Glomerular endothelial cell (primary cell): ENCODE measurements around the gene SH3RF1. TPM values are rescaled to one million over a fixed set of nuclear protein-coding genes. Genes with fewer than 3 reads are reported as not detected.
"Not testable (repeated sequence)": the region's sequence is repeated elsewhere in the genome, so short reads cannot be mapped to it uniquely, and the experiment has no call there.

ENCODE experiments used
- DNase-seq: peaks from one replicate; pipeline ENCODE4 v3.0.0-alpha.2; 2011; ENCODE audit warnings: low read depth, low spot score; ENCODE audit errors: extremely low read depth
- total RNA-seq: library from RNA; depleted of rRNA; stranded (reverse); fragments of >200 nt; gene quantifications from 2 replicates; pipeline ENCODE4 v1.2.3, GENCODE V29; 2015

Gene SH3RF1
- 13.2 and 21.2 TPM in 2 replicates for total RNA-seq

DNA sequence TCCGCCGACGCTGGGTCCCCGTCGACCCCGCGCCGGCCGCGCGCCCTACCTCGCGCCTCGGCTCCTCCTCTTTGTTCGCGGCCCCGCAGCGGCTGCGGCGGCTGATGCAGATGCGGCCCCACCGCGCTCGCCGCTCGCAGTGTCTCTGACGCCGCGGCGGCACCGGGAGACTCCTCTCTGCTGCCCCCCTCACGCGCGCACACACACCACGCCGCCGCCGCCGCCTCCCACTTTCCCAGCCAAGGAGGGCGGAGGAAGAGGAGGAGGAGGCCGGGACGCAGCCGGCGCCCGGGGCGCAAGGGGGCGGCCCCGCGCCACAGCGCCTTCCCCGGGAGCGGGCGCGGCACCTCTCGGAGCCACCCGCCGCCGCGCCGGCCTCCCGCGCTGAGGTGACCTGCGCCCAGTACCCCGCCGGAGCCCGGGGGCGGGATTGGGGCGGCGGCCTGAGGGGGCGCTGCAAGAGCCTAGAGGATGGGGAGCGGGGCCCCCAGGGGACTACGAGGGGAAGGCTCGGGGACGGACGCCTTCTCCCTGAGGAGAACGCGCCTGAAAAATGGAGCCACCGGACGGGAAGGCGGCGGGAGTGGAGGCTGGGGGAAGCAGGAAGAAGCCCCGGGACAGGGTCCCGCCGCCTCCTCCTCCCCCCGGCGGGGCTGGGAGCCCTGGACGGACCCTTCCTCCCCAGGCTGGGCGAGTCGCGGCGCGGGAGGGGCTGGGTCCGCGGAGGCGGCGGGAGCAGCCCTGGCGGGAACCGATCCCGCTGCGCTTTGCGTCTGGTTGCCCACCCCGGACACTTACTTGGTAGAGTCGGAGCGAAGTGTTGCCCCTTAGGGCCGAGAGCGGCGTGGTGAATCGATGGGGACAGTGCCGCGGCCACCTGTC, at the start of gene SH3RF1:
TSS of gene SH3RF1 (minus strand) at position 147 of the 882 bp plus-strand sequence. CDS start 1,744 bp downstream, outside the sequence.
- DNase-seq = no peak

DNA sequence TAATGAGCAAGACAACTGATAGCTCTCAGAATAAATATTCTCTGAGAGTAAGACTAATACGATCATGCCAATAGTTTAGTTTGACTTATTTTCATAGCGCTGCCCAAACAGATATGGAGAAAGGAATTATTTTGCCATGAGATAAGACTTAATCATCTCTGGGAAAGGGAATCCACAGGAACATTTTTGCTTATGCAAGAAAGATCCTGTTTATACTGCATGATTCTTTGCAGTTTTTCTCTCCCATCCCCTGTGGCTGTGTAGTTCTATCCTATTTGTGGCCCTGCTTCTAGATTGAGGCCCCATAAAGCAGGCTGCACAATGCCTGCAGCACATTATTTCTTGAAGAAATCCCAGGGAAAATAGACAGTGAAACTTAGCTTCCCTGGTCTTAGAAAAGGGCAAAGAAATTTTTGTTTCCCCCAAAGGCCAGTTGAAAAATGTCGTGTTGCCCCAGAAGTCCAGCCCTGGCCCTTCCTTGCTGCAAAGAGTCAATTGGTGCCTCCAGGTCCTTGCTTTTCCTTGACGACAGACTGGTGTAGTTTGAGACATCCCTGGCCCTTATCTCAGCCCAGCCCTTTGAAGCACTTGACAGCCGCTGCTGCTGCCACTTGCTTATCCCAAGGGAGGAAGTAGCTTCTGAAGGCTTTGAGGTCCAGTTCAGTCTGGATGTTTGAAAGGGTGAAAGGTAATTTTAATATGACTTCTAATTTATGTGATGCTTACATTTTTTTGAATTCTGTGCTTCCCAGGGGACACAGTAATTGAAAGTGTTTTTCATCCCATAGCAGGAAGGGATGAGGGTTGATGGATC, 45.0 kb upstream of the SH3RF1 start:
- no peak for DNase-seq

DNA sequence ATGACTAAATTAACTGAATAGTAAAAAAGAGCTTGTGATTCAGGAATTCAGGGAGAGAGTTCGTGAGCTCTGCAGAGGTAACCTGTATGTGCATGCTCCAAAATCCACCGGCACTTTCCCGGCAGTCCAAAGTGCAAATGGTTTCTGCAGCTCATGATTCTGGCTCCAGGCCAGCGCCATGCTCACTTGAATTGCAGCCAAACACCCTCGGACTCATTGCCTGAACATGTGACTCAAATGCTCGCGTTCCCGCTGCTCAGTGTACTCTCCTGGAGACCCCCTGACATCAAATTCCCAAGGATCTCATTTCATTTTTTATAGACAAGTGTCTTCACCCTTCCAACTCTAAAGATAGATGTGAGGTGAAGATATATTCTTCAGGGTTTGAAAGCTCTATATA, 44.1 kb upstream of the SH3RF1 start:
- peak; percentile 34 for DNase-seq

DNA sequence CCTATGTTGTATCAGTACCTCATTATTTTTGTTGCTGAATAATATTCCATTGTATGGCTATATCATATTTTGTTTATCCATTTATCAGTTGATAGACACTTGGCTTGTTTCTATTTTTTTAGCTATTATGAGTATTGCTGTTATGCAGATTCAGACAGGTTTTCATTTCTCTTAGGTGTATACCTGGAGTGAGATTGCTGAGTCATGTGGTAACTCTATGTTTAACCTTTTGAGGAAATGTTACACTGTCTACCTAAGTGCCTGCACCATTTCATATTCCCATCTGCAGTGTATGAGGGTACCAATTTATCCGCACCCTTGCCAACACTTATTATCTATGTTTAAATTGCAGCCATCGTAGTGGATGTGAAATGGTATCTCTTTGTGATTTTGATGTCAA, 43.0 kb upstream of the SH3RF1 start:
- DNase-seq = no peak

DNA sequence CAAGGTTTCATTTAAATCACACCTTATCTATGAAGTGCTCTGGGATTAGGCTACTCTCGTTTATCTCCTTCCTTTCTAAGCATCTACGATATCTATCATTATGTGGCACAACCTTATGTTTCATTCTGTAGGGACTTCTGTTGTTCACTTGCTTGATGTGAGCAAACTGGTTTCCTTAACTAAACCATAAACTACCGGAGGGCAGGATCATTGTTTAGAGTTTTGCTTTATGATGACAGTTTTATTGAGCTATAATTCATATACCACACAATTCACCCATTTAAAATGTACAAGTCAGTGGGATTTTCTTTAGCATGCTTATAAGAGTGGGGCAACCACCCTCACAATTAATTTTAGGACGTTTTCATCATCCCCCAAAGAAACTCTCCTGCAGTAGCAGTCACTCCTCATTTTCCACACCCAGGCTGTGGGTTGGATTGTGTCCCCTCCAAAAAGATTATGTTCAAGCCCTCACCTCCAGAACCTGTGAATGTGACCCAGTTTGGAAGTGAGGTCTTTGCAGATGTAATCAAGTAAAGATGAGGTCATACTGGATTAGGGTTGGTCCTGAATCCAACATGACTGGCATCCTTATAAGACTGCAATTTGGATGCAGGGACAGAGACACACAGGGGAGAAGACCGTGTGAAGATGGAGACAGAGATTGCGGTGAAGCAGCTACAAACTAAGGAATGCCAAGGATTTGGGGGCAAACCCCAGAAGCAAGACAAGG, 42.1 kb upstream of the SH3RF1 start:
- DNase-seq = no peak

DNA sequence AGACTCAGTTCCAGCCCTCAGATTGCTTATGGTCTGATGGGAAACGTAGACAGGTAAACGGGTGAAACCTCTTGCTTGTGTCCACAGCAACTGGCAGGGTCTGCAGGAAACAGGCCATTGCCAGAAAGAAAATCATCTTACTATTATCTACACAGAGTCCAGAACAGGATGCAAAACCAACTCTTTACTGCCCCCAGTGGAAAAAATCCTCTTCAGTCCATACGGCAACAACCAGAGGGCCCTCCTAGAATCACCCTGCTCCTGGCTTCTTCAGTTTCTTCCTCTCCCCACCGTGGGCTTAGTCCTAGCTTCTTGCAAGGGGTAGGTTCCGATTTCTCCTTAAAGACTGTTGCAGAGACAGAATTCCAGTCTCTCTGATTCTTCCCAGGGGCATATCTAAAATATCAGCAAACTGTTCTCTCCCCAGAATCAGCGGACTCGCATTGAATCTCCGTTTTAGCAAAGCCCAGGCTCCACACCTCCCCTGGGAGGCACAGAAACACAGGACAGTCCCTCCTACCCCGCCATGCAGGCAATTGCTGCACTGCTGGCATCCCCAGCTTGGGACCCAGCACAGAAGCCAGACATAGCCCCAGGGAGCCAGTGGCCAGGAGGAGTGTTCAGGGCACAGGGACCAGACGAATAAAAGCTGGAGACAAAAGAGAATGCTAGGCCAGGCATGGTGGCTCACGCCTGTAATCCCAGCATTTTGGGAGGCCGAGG, 41.0 kb upstream of the SH3RF1 start:
- peak; percentile 50 for DNase-seq

DNA sequence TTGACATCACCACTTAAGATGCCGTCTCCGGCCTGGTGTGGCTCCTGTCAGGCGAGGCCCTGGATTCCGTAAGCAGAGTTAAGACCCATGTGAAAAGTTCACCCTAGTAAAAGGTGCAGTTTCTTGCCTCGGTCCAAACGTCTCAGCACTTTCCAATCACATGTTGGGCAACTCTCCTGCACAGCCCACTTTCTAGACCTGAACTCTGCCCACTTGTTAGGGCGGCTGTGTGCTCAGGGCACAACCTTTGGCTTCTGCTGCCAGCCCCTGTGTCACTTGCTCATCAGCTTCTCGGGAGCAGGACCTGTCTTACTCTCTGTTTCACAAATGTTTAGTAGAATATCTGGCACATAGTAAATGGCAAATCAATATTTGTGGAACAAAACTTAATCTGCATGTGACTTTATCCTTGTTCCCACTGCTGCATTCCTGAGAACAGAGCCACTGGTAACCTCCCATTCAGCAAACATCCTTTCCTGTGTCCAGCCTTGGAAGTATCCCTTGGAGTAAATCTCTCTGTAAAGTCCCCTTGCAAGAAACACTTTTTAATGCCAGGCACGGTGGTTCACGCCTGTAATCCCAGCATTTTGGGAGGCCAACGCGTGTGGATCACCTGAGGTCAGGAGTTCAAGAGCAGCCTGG, 38.7 kb upstream of the SH3RF1 start:
- DNase-seq = no peak

DNA sequence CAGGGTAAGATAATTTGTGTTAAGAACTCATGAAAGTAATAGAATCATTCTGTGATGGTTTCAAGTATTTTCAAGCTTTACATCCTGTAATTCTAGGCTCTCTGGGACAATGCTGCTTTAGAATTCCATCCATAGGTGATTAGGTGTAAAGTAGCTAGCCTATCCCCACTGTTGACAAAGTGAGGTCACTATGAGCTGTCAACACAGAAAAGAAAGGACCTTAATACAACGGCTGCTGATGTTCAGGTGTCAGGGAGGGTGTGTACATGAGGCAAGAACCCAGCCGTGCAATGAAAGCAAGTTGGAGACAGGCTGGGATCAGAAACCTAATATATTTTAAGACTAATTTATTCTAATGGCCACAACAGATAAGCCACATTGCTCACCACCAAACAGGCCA, 36.8 kb upstream of the SH3RF1 start:
- no peak for DNase-seq

DNA sequence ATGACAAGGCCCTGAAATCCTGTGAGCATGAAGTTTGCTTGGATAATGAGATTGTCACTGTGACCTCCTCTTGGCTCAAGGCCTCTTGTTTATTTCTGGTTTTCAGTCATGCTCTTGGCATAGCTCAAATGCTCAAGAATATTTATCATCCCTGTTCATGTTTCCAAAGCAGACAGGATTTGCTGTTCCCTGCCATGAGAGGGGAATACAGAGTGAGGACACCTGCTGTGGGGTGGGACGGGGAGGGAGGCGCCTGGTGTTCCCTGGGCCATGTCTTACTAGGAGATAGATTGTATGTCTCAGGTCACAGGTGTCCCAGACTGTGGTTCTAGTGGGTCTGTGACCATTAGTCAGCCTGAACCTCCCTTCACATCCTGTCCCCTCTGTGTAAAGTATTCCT, 34.9 kb upstream of the SH3RF1 start:
- DNase-seq = no peak

DNA sequence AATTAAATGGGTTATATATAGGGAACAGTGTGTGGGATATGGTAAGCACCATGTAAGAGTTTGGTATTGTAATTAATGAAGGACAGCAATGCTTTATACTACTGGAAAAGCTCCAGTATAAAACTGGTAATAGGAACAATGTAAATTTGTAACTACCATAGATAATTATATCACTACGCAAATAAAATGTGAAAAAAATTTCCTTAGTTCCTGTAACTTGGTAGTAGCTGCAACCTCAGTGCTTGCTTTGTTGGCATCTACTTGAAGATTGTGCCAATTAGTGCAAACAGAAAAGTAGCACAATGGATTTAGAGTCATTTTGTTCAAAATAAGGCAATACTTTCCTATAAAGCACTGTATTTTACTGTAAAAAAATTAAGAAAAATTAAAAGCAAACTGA, 34.4 kb upstream of the SH3RF1 start:
- no peak for DNase-seq

DNA sequence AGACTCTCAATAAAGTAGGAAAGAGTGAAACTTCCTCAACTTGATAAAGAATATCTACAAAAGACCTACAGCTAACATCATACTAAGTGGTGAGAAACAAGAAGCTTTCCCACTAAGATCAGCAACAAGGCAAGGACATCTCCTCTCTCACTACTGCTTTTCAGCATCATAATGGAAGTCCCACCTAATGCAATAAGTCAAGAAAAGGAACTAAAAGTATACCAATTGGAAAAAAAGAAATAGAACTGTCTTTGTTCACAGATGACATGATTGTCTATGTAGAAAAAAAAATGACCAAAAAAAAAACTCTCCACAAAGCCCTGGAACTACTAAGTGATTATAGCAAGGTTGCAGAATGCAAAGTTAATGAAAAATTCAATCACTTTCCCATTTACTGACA, 25.1 kb upstream of the SH3RF1 start:
- DNase-seq = no peak

DNA sequence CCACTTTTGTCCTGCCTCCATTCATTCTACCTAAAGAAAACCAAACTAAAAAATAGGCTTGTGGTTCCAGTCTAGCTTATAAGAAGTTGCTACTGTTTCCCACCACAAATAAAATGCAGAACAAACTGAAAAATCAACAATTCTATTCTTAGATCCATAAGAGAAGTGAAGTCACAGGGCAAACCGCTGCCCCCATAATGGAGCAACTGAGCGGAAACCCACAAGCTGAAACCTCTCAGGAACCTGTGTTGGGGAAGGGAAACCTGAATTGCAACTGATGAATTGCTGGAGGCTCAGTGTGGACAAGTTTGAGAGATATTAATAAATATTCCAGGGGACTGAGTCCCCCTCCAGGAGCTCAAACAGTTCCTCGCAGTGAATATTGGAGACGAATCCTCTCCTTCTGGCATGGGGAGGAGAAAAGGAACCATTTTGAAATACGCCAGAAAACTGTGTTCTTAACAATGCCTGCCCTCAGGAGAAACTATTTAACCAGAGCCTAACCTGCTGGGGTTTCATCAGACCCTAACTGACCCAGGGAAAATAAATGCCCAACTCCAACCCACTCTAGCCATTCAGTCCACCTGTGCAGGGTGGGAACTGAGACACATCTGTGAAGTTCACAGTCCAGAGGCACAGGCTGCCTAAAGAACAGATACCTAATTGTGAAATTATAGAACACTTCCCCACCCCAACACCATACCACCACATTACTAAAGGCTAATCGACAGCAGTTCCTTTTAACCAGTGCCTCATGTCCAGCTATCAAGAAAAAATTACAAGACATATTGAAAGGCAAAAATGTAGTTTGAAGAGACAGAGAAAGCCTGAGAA, 22.8 kb upstream of the SH3RF1 start:
- no peak for DNase-seq

DNA sequence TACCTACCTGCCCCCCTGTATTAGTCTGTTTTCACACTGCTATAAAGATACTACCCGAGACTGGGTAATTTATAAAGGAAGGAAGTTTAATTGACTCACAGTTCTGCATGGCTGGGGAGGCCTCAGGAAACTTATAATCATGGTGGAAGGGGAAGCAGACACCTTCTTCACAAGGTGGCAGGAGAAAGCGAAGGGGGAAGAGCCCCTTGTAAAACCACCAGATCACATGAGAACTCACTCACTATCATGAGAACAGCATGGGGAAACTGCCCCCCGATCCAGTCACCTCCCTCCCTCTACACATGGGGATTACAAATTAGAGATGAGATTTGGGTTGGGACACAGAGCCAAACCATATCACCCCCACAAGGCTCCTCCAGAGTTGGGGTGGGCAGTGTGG, 17.2 kb upstream of the SH3RF1 start:
- DNase-seq = not testable (repeated sequence)

DNA sequence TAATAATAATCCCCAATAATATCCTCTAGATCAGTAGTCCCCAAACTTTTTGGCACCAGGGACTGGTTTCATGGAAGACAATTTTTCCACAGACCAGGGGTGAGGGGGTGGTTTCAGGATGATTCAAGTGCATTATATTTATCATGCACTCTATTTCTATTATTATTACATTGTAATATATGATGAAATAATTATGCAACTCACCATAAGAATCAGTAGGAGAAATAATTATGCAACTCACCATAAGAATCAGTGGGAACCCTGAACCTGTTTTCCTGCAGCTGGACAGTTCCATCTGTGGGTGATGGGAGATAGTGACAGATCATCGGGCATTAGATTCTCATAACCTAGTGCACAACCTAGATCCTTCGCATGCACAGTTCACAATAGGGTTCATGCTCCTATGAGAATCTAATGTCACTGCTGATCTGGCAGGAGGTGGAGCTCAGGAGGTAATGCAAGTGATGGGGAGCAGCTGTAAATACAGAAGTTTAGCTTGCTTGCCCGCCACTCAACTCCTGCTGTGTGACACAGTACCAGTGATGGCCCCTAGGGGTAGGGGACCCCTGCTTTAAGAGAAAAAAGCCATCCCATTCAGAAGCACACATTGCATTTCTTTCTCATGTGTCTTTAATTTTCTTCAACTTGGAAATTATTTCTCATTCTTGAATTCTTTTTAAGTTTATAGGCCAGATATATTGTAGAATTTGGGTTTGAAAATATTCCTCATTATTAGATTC, 16.0 kb upstream of the SH3RF1 start:
- no peak for DNase-seq

DNA sequence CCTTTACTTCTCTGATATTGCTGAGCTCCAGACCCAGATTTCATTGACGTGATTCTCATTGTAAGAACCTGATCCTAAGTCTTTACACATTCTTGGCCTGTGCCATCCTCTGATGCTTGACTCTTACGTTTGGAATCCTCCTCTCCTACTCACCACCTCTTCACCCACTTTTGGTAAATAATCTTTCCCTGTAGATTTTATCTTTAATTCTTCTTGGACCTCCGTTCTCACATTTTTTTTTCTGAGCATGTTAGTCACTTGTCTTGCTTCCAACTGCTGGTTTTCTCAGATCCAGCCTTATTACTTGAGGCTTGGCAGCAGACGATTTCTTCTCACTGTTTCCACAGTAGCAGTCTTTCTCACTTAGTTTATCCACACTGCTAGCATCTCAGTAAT, 12.4 kb upstream of the SH3RF1 start:
- DNase-seq = no peak

DNA sequence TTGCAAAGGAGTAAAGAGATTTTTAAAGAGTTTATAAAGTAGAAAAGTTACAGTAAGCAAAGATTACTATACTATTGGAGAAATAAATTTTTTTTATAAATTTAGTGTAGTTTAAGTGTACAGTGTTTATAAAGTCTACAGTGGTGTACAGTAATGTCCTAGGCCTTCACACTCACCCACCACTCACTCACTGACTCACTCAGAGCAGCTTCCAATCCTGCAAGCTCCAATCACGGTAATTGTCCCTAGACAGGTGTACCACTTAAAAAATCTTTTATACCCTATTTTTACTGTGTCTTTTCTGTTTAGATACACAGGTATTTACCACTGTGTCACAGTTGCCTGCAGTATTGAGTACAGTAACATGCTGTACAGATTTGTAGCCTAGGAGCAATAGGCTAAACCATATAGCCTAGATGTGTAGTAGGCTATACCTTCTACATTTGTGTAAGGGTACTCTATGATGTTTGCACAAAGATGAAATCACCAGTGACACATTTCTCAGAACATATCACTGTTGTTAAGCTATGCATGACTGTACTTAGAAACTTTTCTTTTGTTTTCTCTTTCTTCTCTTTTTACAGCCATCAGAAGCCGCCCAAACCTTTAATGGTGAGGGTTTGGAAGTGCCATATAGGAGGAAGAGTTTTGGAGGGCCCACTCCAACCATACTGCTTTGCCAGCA, 11.8 kb upstream of the SH3RF1 start:
- no peak for DNase-seq

DNA sequence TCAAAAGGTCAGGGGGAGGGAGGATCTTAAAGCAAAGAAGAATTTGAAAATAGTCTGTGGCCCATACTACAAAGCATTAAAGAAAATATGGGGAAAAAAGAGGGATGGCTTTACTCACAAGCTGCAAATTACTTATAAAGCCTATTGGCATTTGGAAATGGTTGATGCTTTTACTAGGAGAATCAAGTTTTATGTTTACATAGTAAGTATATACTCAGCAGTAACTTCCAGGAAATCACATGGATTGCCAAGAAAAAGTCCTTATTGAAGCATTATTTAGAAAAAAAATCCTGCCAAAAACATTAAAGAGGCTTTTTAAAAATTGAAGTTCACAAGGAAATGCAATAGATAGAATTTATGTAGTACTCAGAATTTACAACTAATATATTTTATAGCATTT, 8.4 kb upstream of the SH3RF1 start:
- DNase-seq = no peak

DNA sequence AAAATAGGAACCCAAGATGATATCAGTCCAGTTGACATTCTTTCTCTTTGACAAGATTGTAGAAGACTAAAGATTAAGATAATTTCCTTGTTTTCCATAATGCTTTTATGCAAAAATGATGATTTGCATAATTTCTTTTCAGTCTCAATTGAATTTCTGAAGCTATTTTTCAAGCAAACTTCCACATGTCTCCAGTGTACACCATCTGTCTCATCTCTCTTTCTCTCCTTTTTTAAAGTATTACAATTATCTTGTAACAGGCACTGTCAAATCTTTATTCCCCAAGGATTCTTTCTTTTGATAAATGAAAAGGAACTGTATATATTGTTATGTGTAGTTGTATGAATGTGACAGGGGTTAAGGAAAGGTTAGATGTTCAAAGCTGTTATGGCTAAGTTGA, 7.9 kb upstream of the SH3RF1 start:
- DNase-seq = no peak
